Keratinocyte (primary cell): ENCODE results near the gene VPS26A. TPM values are rescaled to one million over a fixed set of nuclear protein-coding genes. Genes with fewer than 3 reads are reported as not detected.

Experiments used
- DNase-seq: peaks from one replicate; pipeline ENCODE4 v3.0.0-alpha.2; 2011; ENCODE audit warnings: low read depth, missing footprints, low spot score
- FAIRE-seq: peaks from 2 replicates; lab custom pipeline; 2011; peaks lifted over from hg19 to GRCh38; lab: Jason Lieb, UNC
- H2AFZ ChIP-seq: 2 replicates; pipeline ENCODE4 v1.6.0; 2012; ENCODE audit warnings: low read length, control low read depth, inconsistent platforms; ENCODE audit not compliant: control insufficient read depth
- H3K27ac ChIP-seq: 2 replicates; pipeline ENCODE4 v1.5.1; 2011; ENCODE audit warnings: low read length; ENCODE audit not compliant: control insufficient read depth, insufficient read depth
- H3K27me3 ChIP-seq: 3 replicates; pipeline ENCODE4 v1.6.0; 2011; ENCODE audit warnings: low read length; ENCODE audit not compliant: control insufficient read depth, insufficient read depth; ENCODE audit errors: extremely low read depth
- H3K36me3 ChIP-seq, 2 experiments: 2 replicates in 1 of 2; 3 replicates in 1 of 2; pipeline ENCODE4 v1.5.1; 2011; ENCODE audit warnings: low read length in 2 of 2, mild to moderate bottlenecking in 1 of 2; ENCODE audit not compliant: control insufficient read depth in 2 of 2, insufficient read depth in 2 of 2; ENCODE audit errors: extremely low read depth in 1 of 2
- H3K4me1 ChIP-seq: 3 replicates; pipeline ENCODE4 v1.5.1; 2011; ENCODE audit warnings: low read length; ENCODE audit not compliant: control insufficient read depth, insufficient read depth; ENCODE audit errors: extremely low read depth
- H3K4me2 ChIP-seq: 3 replicates; pipeline ENCODE4 v1.6.0; 2011; ENCODE audit warnings: low read depth, low read length; ENCODE audit not compliant: control insufficient read depth, insufficient read depth; ENCODE audit errors: extremely low read depth
- H3K4me3 ChIP-seq, 3 experiments: fragments of 200-600 bp in 1 of 3; sonication (generic) in 1 of 3; 2 replicates in 2 of 3; 3 replicates in 1 of 3; pipeline ENCODE4 v1.5.1; 2011 to 2016; ENCODE audit warnings: low read length in 3 of 3, mild to moderate bottlenecking in 3 of 3, control low read depth in 2 of 3, inconsistent platforms in 1 of 3, low read depth in 1 of 3, mixed read lengths in 1 of 3, mixed run types in 1 of 3, moderate library complexity in 1 of 3; ENCODE audit not compliant: control insufficient read depth in 2 of 3, insufficient read depth in 2 of 3; ENCODE audit errors: extremely low read depth in 1 of 3
- H3K79me2 ChIP-seq: 2 replicates; pipeline ENCODE4 v1.6.0; 2012; ENCODE audit warnings: low read length; ENCODE audit not compliant: control insufficient read depth, insufficient read depth
- H3K9ac ChIP-seq: 3 replicates; pipeline ENCODE4 v1.6.0; 2011; ENCODE audit warnings: low read length; ENCODE audit not compliant: control insufficient read depth, insufficient read depth; ENCODE audit errors: extremely low read depth
- H3K9me1 ChIP-seq: 3 replicates; pipeline ENCODE4 v1.6.0; 2011; ENCODE audit warnings: low read length; ENCODE audit not compliant: control insufficient read depth, insufficient read depth; ENCODE audit errors: extremely low read depth
- H3K9me3 ChIP-seq: 2 replicates; pipeline ENCODE4 v1.5.1; 2012; ENCODE audit warnings: low read depth, low read length; ENCODE audit not compliant: control insufficient read depth
- H4K20me1 ChIP-seq: 3 replicates; pipeline ENCODE4 v1.6.0; 2011; ENCODE audit warnings: low read length; ENCODE audit not compliant: control insufficient read depth, insufficient read depth; ENCODE audit errors: extremely low read depth
- EZH2 ChIP-seq: IDR thresholded peaks from one replicate; pipeline ENCODE4 v1.6.1; 2012; ENCODE audit warnings: inconsistent platforms, mild to moderate bottlenecking, low read length, moderate library complexity
- dilution Hi-C: fragments of 300-500 bp; cut with MboI; formaldehyde crosslinking; loops from one replicate; pipeline ENCODE4 v1.7.0; 2020; ENCODE audit warnings: low sequenced_read_pairs; ENCODE audit not compliant: extremely low pct_ligation_motif_present
- polyA plus RNA-seq, 5 experiments: library from polyadenylated mRNA; depleted of rRNA in 3 of 5; stranded (reverse) in 3 of 5; stranded (forward) in 1 of 5; unstranded in 1 of 5; fragments of >200 nt; gene quantifications; 1 replicate in 1 of 5; 2 replicates in 3 of 5; 3 replicates in 1 of 5; pipeline versions ENCODE4 v1.2.1 to v1.2.3, GENCODE V29; 2011 to 2012; ENCODE audit warnings: missing spikeins in 2 of 5, low read depth in 1 of 5, low replicate concordance in 1 of 5
- TF ChIP-seq, protein P1 (sequence below), 3 experiments: IDR thresholded peaks in 1 of 3; conservative IDR thresholded peaks in 1 of 3; optimal IDR thresholded peaks in 1 of 3; 2 replicates in 2 of 3; 3 replicates in 1 of 3; pipeline versions ENCODE3 to v1.5.1; 2011; ENCODE audit warnings: low read length in 3 of 3, mild to moderate bottlenecking in 3 of 3, moderate library complexity in 2 of 3, control low read depth in 1 of 3, inconsistent platforms in 1 of 3; ENCODE audit not compliant: insufficient read depth in 2 of 3; ENCODE audit errors: extremely low read depth in 1 of 3

The VPS26A gene
- polyA plus RNA-seq, 1 donor (not counting 4 experiments of a cell fraction or from before 2014, with no cell fraction given), result 64.3 TPM

DNA sequence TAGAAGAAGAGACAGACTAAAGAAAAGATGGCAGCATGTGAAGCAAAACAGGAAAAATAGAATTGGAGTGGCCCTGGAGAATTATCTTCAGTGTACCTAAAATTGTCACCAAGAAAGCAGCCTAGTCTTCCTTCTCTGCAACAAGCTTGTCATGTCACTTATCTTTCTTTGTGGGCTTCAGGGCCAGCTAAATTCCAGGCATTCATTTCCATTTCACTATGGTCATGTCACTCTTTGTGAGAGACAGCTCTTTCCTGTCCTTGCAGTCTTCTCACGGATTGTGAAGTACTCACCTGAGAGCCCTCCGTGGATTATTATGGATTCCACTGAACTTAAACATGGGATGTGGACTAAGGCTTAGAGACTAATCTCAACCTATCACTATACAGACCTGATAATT is 87.1 kb downstream of the VPS26A start:
- Histone ChIP-seq H3K27ac (no peak overlapping the region), H3K4me3 (no peak overlapping the region), H3K36me3 (peaks cover 6 to 9% of the 10 kb centered on the region in 2 experiments), H3K9me1 (no peaks in the 10 kb centered on the region), H3K9ac (no peak overlapping the region), H3K4me2 (no peak overlapping the region), H3K27me3 (no peaks in the 10 kb centered on the region), H3K79me2 (no peaks in the 10 kb centered on the region), H4K20me1 (no peaks in the 10 kb centered on the region), H3K4me1 (no peaks in the 10 kb centered on the region), H3K9me3 (no peaks in the 10 kb centered on the region), H2AFZ (no peak overlapping the region)
- no peak for DNase-seq
- FAIRE-seq, result no peak
- TF ChIP-seq EZH2, result no peak
- TF ChIP-seq, protein P1, sequence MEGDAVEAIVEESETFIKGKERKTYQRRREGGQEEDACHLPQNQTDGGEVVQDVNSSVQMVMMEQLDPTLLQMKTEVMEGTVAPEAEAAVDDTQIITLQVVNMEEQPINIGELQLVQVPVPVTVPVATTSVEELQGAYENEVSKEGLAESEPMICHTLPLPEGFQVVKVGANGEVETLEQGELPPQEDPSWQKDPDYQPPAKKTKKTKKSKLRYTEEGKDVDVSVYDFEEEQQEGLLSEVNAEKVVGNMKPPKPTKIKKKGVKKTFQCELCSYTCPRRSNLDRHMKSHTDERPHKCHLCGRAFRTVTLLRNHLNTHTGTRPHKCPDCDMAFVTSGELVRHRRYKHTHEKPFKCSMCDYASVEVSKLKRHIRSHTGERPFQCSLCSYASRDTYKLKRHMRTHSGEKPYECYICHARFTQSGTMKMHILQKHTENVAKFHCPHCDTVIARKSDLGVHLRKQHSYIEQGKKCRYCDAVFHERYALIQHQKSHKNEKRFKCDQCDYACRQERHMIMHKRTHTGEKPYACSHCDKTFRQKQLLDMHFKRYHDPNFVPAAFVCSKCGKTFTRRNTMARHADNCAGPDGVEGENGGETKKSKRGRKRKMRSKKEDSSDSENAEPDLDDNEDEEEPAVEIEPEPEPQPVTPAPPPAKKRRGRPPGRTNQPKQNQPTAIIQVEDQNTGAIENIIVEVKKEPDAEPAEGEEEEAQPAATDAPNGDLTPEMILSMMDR (optimal IDR thresholded peaks at IDR 0.05 in 1 of 3, IDR thresholded peaks at IDR 0.05 in 1 of 3, conservative IDR thresholded peaks at IDR 0.05 in 1 of 3; ENCODE audit: extremely low read depth in 1 of 3, insufficient read depth in 2 of 3, low read length in 3 of 3), result no peak
- dilution Hi-C loops, result no loop called here

DNA sequence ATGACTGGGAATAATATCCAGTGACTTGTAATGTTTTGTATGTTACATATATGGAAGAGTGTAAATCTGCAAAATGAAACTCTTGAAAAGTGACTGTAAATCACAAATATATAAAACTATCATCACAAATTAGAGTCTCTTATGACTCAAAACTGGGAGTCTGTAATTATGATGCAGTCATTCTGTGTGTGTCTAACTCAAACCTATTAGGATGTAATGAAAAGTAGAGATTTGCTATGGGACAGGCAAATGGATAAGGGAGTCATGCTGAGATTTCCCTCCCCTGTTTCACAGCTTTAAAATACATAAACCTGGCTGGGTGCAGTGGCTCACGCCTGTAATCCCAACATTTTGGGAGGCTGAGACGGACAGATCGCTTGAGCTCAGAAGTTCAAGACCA is 87.5 kb downstream of the VPS26A start:
- peaks cover 5 to 6% of the 10 kb centered on the region in 2 experiments for H3K36me3 ChIP-seq
- no peak for TF ChIP-seq EZH2
- TF ChIP-seq, protein P1 (optimal IDR thresholded peaks at IDR 0.05 in 1 of 3, IDR thresholded peaks at IDR 0.05 in 1 of 3, conservative IDR thresholded peaks at IDR 0.05 in 1 of 3; ENCODE audit: extremely low read depth in 1 of 3, insufficient read depth in 2 of 3, low read length in 3 of 3), result no peak
- no peak overlapping the region for H3K27ac ChIP-seq
- no peaks in the 10 kb centered on the region for H3K9me3 ChIP-seq
- no peak for FAIRE-seq
- H3K4me2 ChIP-seq, result no peak overlapping the region
- H3K27me3 ChIP-seq, result no peaks in the 10 kb centered on the region
- dilution Hi-C loops, result no loop called here
- H3K4me3 ChIP-seq, result no peak overlapping the region
- peaks cover 3% of the 10 kb centered on the region for H3K4me1 ChIP-seq
- no peaks in the 10 kb centered on the region for H4K20me1 ChIP-seq
- no peaks in the 10 kb centered on the region for H3K9me1 ChIP-seq
- H2AFZ ChIP-seq, result no peak overlapping the region
- H3K79me2 ChIP-seq, result no peaks in the 10 kb centered on the region
- no peak for DNase-seq
- no peak overlapping the region for H3K9ac ChIP-seq
